DMS114 treated with DMSO at 0.1 percent for 48 hours (cell line): ENCODE measurements around the gene FAM13C.

ENCODE experiments used
- DNase-seq: peaks from one replicate; lab custom pipeline; 2025; ENCODE audit not compliant: unreplicated experiment; lab: John Stamatoyannopoulos, UW

FAM13C gene

GRCh38 chr10:59362959-59363381, 621 bp upstream of the FAM13C start:
- DNase-seq = no peak

DNA sequence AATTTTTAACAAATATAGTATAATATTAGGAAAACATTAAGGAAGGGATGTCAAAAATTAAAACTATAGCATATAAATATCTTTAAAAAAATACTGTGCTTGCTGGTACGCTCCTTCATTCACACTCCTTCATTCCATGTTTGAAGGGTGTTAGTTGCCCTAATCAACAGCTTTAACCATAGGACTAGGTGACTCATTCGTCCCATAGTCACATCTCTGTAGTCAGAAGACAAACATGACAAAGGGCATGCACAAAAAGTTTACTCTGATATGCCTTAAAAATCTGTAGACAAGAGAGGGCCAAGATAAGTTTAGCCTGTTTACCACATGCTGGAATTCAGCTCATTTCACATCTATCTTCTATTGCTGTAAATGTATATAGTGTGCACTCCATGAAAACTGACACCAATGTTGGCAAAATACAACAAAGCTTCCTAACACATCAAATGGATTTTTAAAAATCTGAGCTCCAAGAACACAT, 646 bp downstream of the FAM13C start:
- no peak for DNase-seq

DNA sequence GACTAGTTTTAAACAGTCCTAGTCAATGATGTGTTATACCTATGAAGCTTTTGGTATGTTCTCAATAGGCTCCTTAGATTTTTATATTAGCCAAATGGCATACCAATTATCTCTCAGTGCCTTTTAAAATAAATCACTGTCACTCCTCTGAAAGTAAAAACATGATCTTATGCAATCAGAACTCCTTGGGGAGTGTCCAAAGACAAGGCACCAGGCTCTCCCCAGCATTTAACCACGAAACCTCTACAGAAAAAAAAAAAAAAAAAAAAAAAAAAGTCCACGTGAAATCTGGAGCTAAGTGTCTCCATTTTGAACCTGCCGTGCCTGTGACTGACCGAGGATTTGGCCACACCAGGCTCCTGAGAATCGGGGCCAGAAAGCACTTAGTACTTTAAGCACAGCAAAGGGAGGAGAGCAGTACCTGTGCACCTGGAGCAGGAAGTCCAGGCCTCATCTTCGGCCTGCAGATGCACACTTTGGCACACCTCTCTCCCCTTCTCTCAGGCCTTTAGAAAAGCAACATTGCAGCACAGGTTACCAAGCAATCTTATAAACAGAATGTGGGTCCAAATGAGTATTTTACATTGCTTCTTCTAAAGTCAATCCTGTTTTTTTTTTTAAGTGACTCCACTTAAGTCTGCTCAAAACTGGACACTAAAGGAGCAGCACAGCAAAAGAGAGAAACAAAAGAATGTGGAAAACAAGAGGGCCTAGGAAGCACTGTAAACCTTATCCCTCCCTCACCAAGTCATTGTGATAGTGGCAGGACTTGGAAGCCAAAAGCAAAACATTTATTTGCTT, 1.5 kb downstream of the FAM13C start:
- no peak for DNase-seq

DNA sequence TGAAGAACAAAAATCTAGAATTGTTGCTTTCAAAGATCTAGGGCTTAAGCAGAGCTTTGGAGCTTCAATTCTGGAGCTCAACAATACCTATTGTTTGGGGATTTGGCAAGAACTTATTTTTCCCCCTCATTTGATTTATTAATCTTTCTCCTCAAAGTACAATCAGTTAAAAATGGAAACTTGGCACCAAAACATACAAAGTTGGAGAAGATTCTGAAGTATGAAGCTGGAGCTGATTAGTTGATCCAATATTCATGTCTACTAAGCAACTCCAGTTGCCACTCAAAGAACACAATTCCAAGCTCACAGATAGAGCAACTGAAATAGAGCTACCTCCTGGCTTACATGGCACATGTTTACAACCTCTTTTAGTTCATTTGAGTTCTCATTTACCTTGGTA, 3.8 kb downstream of the FAM13C start:
- no peak for DNase-seq

DNA sequence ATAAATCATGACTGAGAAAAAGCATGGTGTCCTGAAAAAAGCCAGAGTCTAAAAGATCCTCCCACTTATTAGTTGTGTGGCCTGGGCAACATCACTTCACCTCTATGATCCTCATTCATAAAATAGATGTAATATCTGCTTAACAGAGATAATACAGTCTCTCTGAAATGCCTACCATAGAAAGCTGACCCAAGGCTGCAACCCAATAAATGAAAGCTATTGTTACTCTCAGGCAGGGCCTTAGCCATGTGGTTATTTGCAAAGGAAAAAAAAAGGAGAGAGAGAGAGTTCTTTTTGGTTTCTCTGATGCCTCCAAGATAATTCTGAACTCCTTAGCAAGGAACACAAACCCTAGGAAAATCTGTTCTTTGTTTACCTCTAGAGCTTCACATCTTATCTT, 7.9 kb downstream of the FAM13C start:
- no peak for DNase-seq

- DNase-seq = no peak
Measured at GRCh38 chr10:59350558-59350957, 11.8 kb downstream of the FAM13C start.

DNA sequence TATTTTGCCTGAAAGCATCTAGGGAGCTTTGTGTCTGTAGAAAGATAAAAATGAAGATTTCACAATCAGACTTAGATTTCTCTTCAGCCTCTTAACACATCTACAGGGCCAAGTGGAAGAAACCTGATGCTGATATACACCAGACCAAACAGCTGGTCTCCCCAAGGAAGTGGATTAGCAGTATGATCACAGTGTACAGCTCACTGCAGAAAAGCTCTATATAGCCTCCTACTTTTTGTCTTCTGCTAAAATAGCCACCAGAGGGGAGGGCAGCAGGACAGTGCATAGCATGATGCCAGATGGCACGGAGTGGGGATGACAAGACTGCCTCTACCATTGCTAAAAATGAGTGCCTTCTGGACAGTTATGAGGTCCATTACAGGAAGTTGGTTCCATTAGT, 16.0 kb downstream of the FAM13C start:
- DNase-seq = no peak

GRCh38 chr10:59342723-59343122, 19.6 kb downstream of the FAM13C start:
- DNase-seq = no peak

- DNase-seq = no peak
Measured at GRCh38 chr10:59342000-59342399, 20.3 kb downstream of the FAM13C start.

- DNase-seq = no peak
Measured at GRCh38 chr10:59340285-59340684, 22.1 kb downstream of the FAM13C start.

GRCh38 chr10:59339351-59339750, 23.0 kb downstream of the FAM13C start:
- DNase-seq = no peak

DNA sequence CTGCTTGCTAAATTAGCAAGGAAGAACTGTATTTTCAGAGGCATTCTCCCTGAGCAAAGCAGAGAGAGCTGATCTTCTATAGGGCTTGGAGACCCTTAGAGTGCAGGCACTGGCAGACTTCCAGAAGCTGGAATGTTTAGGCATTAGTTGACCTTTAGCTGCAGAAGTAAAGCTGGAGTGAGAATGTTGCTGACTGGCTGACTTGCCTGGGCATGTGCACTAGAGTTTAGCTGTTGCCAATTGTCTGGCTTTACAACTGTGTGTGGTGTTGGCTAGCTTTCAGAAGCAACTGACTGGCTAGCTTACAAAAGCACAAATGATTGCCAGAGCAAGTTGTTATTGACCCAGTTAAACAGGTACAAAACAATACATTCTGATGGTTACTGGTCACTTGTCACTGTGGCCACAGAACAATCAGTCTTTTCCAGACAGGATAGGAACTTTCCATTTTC, 25.1 kb downstream of the FAM13C start:
- DNase-seq = no peak

GRCh38 chr10:59336632-59337031, 25.7 kb downstream of the FAM13C start:
- DNase-seq = no peak

DNA sequence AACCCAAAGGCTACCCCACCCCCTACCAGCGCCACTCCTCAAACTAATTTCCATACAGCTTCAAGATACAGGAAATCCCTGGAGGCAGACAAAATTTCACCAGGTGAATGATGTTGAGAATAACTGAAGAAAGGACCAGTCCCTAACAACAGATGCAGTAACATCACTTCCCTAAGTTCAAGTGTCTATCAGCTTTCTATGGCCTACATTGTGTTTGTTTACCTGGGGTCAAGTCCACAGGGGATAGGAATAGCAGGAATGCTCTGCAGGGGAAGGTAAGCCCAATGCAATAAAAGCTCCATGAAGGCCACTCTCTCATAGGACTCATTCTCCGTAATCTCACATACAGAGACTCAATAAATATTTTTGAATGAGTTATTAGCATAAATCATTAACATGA, 26.9 kb downstream of the FAM13C start:
- no peak for DNase-seq

GRCh38 chr10:59333701-59334100, 28.6 kb downstream of the FAM13C start:
- no peak for DNase-seq

GRCh38 chr10:59332581-59332980, 29.8 kb downstream of the FAM13C start:
- no peak for DNase-seq

DNA sequence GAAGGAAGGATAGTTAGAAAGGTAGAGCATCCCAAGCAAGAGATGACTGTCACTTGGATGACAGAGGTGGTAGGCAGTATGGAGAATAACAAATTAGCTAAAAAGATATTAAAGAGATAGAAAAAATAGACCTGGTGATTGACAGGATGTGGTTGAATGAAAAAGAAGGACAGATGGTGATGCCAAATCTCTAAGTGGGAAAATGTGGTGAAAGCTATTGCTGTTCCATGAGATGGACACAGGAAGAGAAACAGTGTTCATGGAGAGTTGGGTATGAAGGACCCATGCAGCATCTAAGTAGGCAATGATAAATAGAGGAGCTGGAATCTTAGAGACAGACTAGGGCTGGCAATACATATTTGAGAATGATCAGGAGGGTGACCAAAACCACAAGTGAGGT, 30.7 kb downstream of the FAM13C start:
- DNase-seq = no peak

GRCh38 chr10:59325116-59325515, 37.2 kb downstream of the FAM13C start:
- no peak for DNase-seq

- no peak for DNase-seq
Measured at GRCh38 chr10:59324597-59324996, 37.8 kb downstream of the FAM13C start.

DNA sequence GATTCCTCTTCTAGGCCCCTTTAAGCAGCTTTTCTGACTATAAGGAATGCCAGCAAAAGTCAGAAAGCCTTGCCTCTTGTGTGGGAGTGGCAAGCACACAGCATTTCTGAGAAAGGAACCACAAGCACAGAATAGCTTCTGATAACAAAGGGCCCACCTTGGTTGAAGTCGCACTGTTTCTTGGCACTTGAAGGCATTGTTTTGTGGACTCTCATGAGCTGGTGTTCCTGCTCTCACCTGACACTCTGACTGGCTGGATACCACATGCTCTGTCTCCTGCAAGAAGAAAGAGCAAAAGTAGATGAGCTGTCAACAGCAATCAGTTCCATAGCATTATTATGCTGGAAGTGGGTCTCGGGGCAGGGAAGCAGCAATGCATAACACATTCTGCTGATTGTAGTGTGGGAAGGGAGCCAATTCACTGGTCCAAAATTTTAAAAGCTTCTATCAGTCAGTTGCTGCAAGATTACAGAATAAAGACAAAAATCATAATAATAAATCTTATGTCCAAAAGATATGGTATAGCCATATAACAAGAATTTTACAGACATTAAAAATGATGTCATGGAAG, 38.4 kb downstream of the FAM13C start:
- DNase-seq = no peak

GRCh38 chr10:59323036-59323459, 39.3 kb downstream of the FAM13C start:
- DNase-seq = no peak

DNA sequence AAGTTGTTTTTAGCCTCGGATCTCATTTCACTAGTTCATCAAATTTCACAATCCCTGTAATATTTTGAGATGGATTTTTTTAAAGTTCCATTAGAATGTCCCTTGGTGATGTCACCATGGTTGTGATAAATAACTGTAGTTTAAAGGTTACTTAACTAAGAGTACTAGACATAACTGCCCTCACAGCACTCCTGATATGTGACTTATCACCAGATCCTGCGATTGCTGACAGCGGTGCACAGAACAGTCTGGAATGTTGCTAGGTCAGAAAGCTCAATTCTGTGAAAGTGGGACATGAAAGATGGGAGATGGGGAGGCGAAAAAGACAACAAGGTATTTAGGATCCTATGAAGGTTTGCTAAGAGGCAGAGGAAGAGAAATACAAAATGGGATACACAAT, 40.2 kb downstream of the FAM13C start:
- no peak for DNase-seq

- DNase-seq = no peak
Measured at GRCh38 chr10:59320355-59320754, 42.0 kb downstream of the FAM13C start.
